ENCODE measurements around the gene MLLT3. TPM values are rescaled to one million over a fixed set of nuclear protein-coding genes. Genes with fewer than 3 reads are reported as not detected.

The MLLT3 gene
- polyA plus RNA-seq, 12 donors: 52.4 to 110 (median 69.0) TPM; not detected in 1

DNA sequence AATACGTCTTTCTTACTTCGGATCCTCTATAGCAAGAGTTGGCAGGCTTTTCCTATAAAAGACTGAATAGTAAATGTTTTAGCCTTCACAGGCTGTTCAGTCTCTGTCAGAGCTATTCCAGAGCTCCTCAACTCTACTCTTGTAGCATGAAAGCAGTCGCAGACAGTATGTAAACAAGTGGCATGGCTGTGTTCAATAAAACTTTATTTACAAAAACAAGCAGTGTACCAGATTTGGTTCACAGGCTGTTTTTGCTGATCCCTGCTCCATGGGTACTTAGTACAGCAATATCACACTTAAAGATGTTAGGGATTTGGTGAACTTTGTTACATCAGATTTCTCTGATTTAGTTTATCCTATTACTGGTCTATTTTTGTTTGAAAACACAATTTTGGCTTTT, 235.2 kb downstream of the MLLT3 start:
- DNase-seq: no peak

DNA sequence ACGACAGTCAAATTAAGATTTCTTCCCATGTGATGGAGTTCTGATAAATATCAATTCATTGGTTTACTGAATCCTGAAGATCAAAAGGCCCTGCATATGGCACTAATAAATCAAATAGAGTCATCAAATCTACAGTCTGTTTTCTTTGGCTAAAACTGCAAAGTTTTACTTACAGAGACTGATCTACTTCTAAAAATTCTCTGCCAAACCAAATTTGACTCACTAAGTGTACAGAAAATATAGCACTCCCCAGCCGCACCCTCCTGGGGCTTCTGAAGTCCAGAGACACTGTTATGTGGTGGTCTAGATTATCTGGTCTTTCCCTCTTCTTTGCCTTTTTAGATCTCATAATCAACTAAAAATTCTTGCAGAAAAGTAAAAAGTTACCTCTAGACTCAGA, 237.7 kb downstream of the MLLT3 start:
- DNase-seq: no peak

GRCh38 chr9:20382460-20383071, 239.7 kb downstream of the MLLT3 start:
- no peak for DNase-seq

- no peak for DNase-seq
Measured at GRCh38 chr9:20380546-20380945, 241.8 kb downstream of the MLLT3 start.

DNA sequence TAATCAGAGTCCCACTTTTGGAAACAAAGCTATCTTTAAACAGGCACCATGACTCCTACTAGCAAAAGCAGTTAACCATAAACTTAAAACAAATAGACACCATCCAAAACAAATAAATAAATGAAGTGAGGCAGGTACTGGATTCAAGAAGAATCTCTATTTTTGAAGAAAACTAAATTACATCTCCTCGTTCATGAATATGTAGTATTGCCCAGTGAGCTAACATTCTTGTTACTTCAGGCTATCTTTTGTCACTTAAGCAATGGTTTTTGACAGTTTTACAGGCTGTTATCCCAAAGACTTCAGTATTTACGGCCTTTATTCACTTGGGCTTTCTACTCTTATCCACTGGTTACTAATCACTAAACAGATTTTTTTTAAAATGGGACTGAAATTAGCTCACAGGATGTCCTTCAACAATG, 242.5 kb downstream of the MLLT3 start:
- DNase-seq: no peak

DNA sequence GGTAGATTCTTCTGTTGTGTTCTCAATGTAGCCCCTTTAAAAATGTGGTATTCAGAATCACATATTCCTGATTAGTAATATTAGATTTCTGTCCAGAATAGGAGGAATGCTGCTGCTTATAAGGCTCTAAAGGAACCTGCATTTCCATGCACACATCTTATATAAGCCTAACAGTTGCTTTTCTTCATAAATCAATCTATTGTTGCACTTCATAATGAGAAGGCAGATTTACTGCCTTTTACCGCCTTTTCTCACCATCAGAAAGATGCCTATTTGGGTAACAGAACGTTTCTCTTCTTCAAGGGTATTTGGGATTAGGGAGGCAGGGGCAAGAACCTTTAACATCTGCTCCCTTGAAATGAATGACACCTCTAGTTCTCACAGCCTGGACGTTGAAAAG, 243.4 kb downstream of the MLLT3 start:
- no peak for DNase-seq

DNA sequence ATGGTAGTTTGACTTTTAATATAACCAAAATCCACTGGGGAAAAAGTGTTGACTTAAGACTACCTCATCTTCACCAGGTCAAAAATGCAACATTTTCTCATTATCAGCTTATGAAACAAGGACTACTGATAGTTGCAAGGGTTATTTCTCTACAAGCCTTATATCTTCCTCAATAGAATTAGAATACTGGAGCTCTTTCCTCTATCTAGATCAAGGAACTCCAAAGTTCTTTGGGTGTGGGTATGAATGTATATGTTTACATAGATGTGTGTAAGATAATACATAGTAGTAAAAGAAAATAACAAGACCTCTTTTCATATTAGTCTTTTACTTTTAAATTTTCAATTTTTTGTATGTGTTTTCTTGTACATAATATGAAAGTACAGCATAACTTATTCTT, 244.5 kb downstream of the MLLT3 start:
- DNase-seq: no peak

GRCh38 chr9:20376731-20377375, 245.4 kb downstream of the MLLT3 start:
- DNase-seq: no peak

DNA sequence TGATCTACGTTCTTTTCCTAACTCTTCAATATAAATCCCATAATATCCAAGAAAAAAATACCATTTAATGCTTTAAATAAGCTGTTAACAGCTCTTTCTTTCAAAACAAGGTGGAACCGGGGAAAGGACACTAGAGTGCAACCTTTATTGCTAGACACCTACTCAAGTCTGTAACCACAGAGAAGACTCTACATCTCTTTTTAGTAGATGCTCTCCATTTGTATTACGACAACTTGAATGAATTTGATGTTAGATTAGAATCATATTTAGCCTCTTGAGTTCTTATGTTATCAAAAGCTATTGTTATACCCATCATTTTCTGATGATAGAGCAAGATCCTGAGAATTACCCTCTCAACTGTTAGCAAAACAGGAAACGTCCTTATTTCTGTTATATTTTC, 246.3 kb downstream of the MLLT3 start:
- no peak for DNase-seq

DNA sequence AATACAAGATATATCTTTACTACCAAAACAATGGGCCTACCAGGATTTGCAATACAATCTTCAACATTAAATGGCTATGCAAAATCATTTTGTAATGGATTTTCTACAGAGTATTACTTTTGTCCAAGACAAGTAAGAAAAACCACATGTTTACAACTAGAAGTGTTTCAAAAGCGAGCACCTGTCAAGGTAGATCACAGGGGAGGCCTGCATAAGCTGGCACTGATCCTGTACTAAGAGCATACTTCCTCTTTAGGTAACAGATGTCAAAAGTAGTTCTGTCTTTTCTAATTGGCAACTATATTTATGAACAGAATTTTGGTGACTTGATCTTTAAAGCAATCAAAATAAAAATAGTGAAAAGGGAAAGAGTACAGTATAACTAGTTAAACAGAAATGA, 249.0 kb downstream of the MLLT3 start:
- DNase-seq: no peak

- no peak for DNase-seq
Measured at GRCh38 chr9:20369391-20369790, 252.9 kb downstream of the MLLT3 start.

DNA sequence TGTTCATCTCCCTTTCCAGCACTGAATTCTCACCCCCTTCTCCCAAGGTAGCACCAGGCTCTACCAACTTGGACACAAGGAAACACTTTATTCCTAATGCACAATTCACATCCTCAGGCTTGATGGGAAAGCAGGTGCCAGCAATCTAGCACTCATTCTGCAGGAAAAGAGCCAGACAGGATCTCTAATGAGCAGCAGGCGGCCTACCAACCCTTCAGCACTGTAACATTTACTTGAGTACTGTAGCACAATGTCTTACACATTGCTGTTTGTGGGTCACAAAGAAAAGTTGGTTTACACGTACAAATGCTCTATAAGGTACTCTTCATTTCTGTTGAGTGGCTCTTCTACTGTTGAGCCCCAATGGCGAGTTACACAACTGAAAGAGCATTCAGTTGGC, 254.4 kb downstream of the MLLT3 start:
- no peak for DNase-seq

DNA sequence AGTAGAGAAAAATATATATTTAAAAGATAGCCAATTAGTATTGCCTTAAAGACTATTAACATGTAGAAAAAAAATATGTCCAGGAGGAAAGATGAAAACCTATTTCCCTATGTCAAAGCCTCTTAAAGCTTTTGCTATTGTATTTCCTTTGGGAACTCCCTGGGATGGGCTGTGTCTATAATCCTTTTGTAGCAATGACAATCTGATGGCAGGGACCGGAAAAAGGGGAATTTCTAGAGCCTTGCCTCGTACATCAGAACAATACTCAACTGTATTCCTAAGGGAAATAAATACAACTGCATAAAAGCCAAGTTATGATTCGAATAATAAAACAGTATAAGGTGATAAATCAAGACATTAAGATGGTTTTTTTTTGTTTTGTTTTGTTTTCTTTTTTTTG, 257.3 kb downstream of the MLLT3 start:
- no peak for DNase-seq

DNA sequence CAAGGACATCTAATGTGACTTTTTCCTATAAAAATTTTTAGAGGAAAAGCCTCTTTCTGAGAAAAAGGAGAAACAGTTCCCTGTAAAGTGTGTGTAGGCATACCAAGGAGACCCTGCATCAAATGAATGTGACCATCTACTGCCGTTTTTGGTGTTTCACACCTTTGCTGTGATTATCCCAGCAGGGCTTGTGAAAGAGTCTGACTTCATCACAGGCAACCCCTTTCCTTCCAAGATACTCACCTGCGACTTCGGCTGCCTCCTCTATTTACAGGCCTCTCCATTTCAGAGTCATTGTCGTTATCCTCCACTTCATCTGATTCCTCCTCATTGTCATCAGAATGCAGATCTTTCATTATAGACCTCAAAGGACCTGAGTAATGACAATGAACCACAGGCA, 259.1 kb downstream of the MLLT3 start:
- DNase-seq: no peak

DNA sequence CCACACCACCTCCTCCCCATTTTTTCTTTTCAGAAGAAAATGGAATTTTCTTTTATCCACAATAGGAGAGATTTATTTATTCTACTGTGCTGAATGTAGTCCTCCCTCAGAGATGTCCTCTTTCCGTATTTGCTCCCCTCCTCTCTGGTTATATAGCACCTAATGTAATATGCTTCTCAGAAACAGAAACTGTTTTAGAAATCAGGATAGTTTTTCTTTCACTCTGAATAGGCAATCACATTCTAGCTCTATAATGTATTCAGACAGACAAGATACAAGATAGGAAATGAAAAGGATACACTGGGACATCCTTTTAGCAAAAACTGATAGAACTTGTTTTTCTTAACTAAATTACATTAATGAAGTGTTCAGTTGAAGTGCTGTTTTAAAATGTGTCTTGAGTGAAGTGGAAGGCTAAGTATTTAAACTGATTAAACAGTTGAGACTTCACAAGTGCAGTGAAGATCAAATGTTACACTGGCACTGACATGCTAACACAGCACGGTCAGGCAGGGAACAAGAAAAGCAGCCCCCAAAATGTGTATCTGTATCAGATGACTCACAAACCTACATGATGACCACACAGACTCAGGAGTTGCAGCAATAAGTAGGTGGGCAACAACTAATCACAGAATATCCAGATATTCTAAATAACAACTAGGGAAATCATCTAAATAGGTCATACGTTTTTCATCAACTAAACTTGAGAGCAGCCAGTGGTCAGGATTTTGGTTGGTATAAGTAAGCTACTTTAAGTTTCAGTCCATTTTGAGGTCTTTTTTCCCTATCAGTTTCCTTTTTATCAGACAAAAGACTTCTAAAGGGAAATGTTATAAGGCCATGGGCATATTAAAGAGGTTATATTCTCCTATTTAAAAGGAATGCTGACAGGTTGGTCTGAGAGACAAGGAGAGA, 260.4 kb downstream of the MLLT3 start:
- no peak for DNase-seq

DNA sequence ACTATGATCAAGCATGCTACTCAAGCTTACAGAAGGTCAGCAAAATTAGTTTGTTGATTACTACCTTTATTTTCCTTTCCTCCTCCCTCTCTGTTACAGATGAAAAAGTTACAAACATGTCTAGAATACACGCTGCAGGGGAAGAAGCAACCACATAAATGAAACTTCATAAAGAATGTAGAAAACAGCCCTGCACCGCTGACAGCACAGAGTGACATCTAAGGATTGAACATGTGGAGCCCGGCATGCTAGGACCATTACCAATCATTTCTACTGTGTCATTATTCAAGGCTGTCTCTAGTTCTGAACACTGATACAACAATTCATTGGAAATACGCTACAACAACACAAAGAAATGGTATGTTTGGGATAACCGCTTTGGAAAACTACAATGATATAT, 261.1 kb downstream of the MLLT3 start:
- DNase-seq: no peak

- DNase-seq: no peak
Measured at GRCh38 chr9:20358207-20358606, 264.1 kb downstream of the MLLT3 start.

DNA sequence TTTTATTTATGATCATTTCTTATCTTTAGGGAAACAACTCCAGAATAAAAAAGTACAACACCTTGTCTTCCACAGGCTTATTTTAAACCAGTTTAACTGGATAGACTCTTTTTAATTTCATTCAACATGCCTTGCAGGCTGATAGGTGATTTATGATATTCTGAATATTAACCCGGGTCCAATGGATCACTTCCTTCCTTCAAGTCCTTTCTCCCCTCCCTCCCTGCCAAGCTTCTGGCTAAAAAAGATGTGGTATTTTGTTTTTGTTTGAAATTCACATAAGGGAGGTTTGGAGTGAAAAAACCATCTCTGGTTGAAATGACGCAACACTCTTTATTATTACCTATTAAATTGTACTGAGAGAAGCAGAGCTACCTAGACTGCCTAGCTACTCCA, 265.3 kb downstream of the MLLT3 start:
- no peak for DNase-seq

GRCh38 chr9:20356403-20357036, 265.8 kb downstream of the MLLT3 start:
- DNase-seq: peak; percentile 52

DNA sequence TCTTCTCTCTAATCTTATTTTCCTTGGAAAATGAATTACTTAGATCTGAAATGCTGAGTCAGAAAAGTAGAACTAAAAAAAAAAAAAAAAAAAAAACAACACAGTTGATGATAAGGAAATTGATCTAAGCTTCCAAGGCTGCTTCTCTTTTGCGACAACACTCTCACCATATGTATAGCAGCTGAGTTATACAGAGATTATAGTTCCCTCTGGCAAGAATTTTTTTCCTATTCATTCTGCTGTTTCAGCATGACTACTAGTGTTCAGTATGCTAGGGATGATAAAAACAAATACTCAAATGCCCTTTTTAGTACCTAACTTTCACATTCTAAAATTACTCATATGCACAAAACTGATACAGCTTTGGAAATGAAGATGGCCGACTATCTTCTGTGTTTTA, 267.3 kb downstream of the MLLT3 start:
- no peak for DNase-seq

GRCh38 chr9:20353931-20354652, 268.2 kb downstream of the MLLT3 start:
- no peak for DNase-seq

DNA sequence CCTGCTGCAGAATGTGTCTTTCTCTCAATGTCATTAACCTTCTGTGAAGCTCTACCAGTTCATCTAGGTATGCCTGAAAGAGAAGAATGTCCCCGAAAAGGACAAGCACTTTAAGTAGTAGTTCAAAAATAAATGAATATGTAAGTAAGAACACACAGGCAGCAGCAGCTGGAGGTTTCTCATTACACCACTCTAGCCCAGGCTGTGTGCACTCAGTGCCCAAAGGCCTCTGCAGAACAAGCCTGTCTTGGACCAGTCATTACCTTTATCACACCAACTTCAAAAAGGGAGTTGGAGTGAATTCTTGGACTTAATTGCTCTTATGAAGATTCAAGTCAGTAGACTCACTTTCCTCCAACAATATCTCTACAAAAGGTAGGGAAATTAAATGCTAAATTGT, 268.8 kb downstream of the MLLT3 start:
- DNase-seq: no peak

Data from muscle of arm (tissue), 12 donors.